GM12878 (cell line): Measurements from ENCODE around the gene MAIP1. TPM values are rescaled to one million over a fixed set of nuclear protein-coding genes. Genes with fewer than 3 reads are reported as not detected.

Source experiments
- ATAC-seq: fragments of 200-7000 bp; cut with Tn5 transposase; 3 replicates; pipeline ENCODE4 v1.9.1; 2020; ENCODE audit warnings: mild to moderate bottlenecking, moderate library complexity
- BruUV-seq: library from RNA; stranded (reverse); fragments of 400-500 nt; replicated peaks from 2 replicates; lab custom pipeline; 2021; lab: Mats Ljungman, UMichigan
- CTCF ChIA-PET: fragments of 300-600 bp; sonication (Branson Sonifier 250); formaldehyde crosslinking; extraction: SDS; loops from one replicate; lab custom pipeline; 2021; ENCODE audit warnings: inconsistent platforms; lab: Yijun Ruan, JAX
- POLR2A ChIA-PET: fragments of 350-600 bp; formaldehyde crosslinking; extraction: SDS; loops from one replicate; lab custom pipeline; 2021; ENCODE audit warnings: inconsistent platforms; lab: Charles Lee
- RAD21 ChIA-PET: fragments of 300-600 bp; sonication (Branson Sonifier 250); formaldehyde crosslinking; loops from one replicate; lab custom pipeline; 2023; ENCODE audit warnings: antibody characterized with exemption; ENCODE audit not compliant: unreplicated experiment; lab: Charles Lee
- SMC1A ChIA-PET: fragments of 300-600 bp; sonication (Branson Sonifier 250); formaldehyde crosslinking; loops from one replicate; lab custom pipeline; 2023; ENCODE audit not compliant: unreplicated experiment, uncharacterized antibody; lab: Charles Lee
- DNase-seq: peaks from one replicate; pipeline ENCODE4 v3.0.0-alpha.2; 2011; ENCODE audit warnings: low read depth, low spot score
- FAIRE-seq: peaks from 3 replicates; lab custom pipeline; 2011; peaks lifted over from hg19 to GRCh38; lab: Jason Lieb, UNC
- H2AFZ ChIP-seq: 2 replicates; pipeline ENCODE4 v1.6.0; 2011; ENCODE audit warnings: low read depth, low read length, control low read depth; ENCODE audit not compliant: control insufficient read depth
- H3K27ac ChIP-seq: 2 replicates; pipeline ENCODE4 v1.5.1; 2011; ENCODE audit warnings: control low read depth; ENCODE audit not compliant: control insufficient read depth, insufficient read depth
- H3K27me3 ChIP-seq, 2 experiments: replicated peaks in 1 of 2; 2 replicates each; pipeline versions ENCODE4 v1.6.0 to v1.6.1; 2011; ENCODE audit warnings: low read length in 1 of 2; ENCODE audit not compliant: control insufficient read depth in 2 of 2, insufficient read depth in 2 of 2
- H3K36me3 ChIP-seq, 2 experiments: 2 replicates each; pipeline ENCODE4 v1.5.1; 2011; ENCODE audit warnings: low read length in 1 of 2; ENCODE audit not compliant: control insufficient read depth in 2 of 2, insufficient read depth in 2 of 2
- H3K4me1 ChIP-seq: 2 replicates; pipeline ENCODE4 v1.6.1; 2011; ENCODE audit warnings: mild to moderate bottlenecking, low read length, moderate library complexity, mixed read lengths; ENCODE audit not compliant: control insufficient read depth, insufficient read depth
- H3K4me2 ChIP-seq: 2 replicates; pipeline ENCODE4 v1.6.0; 2011; ENCODE audit warnings: control low read depth; ENCODE audit not compliant: control insufficient read depth, insufficient read depth
- H3K4me3 ChIP-seq: fragments of 200-600 bp; sonication (generic); 2 replicates; pipeline ENCODE4 v1.5.1; 2016
- H3K79me2 ChIP-seq: 2 replicates; pipeline ENCODE4 v1.6.0; 2011; ENCODE audit warnings: low read length; ENCODE audit not compliant: control insufficient read depth, insufficient read depth
- H3K9ac ChIP-seq: 2 replicates; pipeline ENCODE4 v1.8.0; 2011; ENCODE audit warnings: low read length, control low read depth, mixed read lengths; ENCODE audit not compliant: control insufficient read depth, insufficient read depth
- H3K9me3 ChIP-seq: replicated peaks from 3 replicates; pipeline ENCODE4 v1.5.1; 2011; ENCODE audit warnings: mild to moderate bottlenecking, low read length; ENCODE audit not compliant: control insufficient read depth, insufficient read depth
- H4K20me1 ChIP-seq: 2 replicates; pipeline ENCODE4 v1.6.0; 2011; ENCODE audit not compliant: control insufficient read depth, insufficient read depth
- E2F8 ChIP-seq: fragments of 450-650 bp; IDR thresholded peaks from 2 replicates; pipeline ENCODE4 v1.6.1; 2018; ENCODE audit warnings: mild to moderate bottlenecking, low read depth, moderate library complexity; ENCODE audit not compliant: partially characterized antibody
- EED ChIP-seq: sonication (generic); IDR thresholded peaks from 2 replicates; pipeline ENCODE4 v1.6.1; 2016; ENCODE audit warnings: antibody characterized with exemption, low read depth
- MEF2A ChIP-seq: IDR thresholded peaks from 2 replicates; pipeline ENCODE4 v1.6.1; 2011; ENCODE audit warnings: low read depth, mild to moderate bottlenecking, low read length, moderate library complexity; ENCODE audit not compliant: insufficient read depth
- REST ChIP-seq: IDR thresholded peaks from 2 replicates; pipeline ENCODE4 v1.6.1; 2012; ENCODE audit warnings: mild to moderate bottlenecking, low read depth, low read length
- SUPT20H ChIP-seq: IDR thresholded peaks from 2 replicates; pipeline ENCODE4 v1.6.1; 2011; ENCODE audit warnings: low read depth, mild to moderate bottlenecking, low read length, moderate library complexity, borderline replicate concordance; ENCODE audit not compliant: control insufficient read depth
- ZSCAN29 ChIP-seq: fragments of 450-650 bp; IDR thresholded peaks from 2 replicates; pipeline ENCODE4 v1.6.1; 2017; ENCODE audit warnings: mild to moderate bottlenecking, moderate library complexity
- WGBS: methylation state at CpG from one replicate; pipeline ENCODE4 v1.1.6; 2016; ENCODE audit warnings: low lambda C conversion rate; ENCODE audit not compliant: insufficient replicate concordance, insufficient coverage; ENCODE audit errors: missing lambda C conversion rate; 5-methylcytosine and 5-hydroxymethylcytosine counted together
- in situ Hi-C: fragments of 300-500 bp; cut with MboI; formaldehyde crosslinking; loops from 9 replicates; pipeline ENCODE4 v1.14.3; 2018; ENCODE audit warnings: mixed read lengths
- intact Hi-C: fragments of 100-400 bp; cut with micrococcal nuclease; formaldehyde crosslinking; loops from one replicate; pipeline ENCODE4 v1.14.2; 2022; ENCODE audit not compliant: unreplicated experiment
- polyA plus RNA-seq, 11 experiments: library from polyadenylated mRNA; depleted of rRNA in 4 of 11; unstranded in 6 of 11; stranded (reverse) in 5 of 11; fragments of >200 nt; fragmentation: Nextera tagmentation in 4 of 11; fragmentation: Illumina TruSeq in 1 of 11; extraction: Ambion mirVana in 4 of 11; extraction: Trizol in 1 of 11; gene quantifications; 1 replicate in 1 of 11; 2 replicates in 10 of 11; pipeline versions ENCODE4 v1.2.1 to v1.2.3, GENCODE V29; 2011 to 2016; ENCODE audit warnings: inconsistent platforms in 2 of 11, missing spikeins in 2 of 11, low read depth in 1 of 11
- total RNA-seq, 4 experiments: library from RNA; depleted of rRNA in 3 of 4; stranded (reverse); fragments of >200 nt in 3 of 4; fragmentation: Illumina TruSeq in 1 of 4; extraction: Trizol in 1 of 4; gene quantifications; 2 replicates each; pipeline versions ENCODE4 v1.2.1 to v1.2.3, GENCODE V29; 2013 to 2021

The MAIP1 gene
- total and polyA plus RNA-seq, 10 of the 15 experiments (the other 5 are each of a cell fraction or from before 2014, with no cell fraction given): 5.4 to 41.4 (median 25.4) TPM

GRCh38 chr2:199999166-199999565, 43.8 kb downstream of the MAIP1 start (continued):
- no peak for TF ChIP-seq E2F8

GRCh38 chr2:200000444-200001163, 45.2 kb downstream of the MAIP1 start:
- no peak for DNase-seq
- H3K4me3 ChIP-seq: no peak overlapping the region
- CTCF ChIA-PET: interaction anchor here (0.9 to 1.1 kb wide), 2 partner anchors 9 to 11 kb away, joined by 3 to 4 read pairs; no protein-coding TSS in a partner anchor
- intact Hi-C loops (no loop called here), in situ Hi-C loops (no loop called here)
- no TSS peak for BruUV-seq
- no peak overlapping the region for H3K4me2 ChIP-seq
- no peak for ATAC-seq
- RAD21 ChIA-PET: no interaction called here
- H3K27me3 ChIP-seq: no peaks in the 10 kb centered on the region; a peak in 1 of 4 replicates
- no peaks in the 10 kb centered on the region for H3K4me1 ChIP-seq
- H3K79me2 ChIP-seq: no peaks in the 10 kb centered on the region
- no peaks in the 10 kb centered on the region for H3K36me3 ChIP-seq
- no peaks in the 10 kb centered on the region for H3K9me3 ChIP-seq
- no peak overlapping the region for H3K27ac ChIP-seq
- no peak overlapping the region for H3K9ac ChIP-seq
- H2AFZ ChIP-seq: no peak overlapping the region
- WGBS: 0% methylated on average over 2 of the region's 2 CpGs
- TF ChIP-seq MEF2A (no peak), SUPT20H (no peak), EED (no peak), ZSCAN29 (no peak), REST (no peak)
- POLR2A ChIA-PET: no interaction called here
- SMC1A ChIA-PET: no interaction called here
- H4K20me1 ChIP-seq: no peaks in the 10 kb centered on the region
- FAIRE-seq: no peak
